GM19452 (cell line): ENCODE results near the gene ACAD10.
"Not testable (repeated sequence)": the region's sequence is repeated elsewhere in the genome, so short reads cannot be mapped to it uniquely, and the experiment has no call there.

Experiments
- ATAC-seq: cut with Tn5 transposase; IDR thresholded peaks from one replicate; pipeline ENCODE4 v1.9.1; 2021; ENCODE audit not compliant: unreplicated experiment

ACAD10 gene

DNA sequence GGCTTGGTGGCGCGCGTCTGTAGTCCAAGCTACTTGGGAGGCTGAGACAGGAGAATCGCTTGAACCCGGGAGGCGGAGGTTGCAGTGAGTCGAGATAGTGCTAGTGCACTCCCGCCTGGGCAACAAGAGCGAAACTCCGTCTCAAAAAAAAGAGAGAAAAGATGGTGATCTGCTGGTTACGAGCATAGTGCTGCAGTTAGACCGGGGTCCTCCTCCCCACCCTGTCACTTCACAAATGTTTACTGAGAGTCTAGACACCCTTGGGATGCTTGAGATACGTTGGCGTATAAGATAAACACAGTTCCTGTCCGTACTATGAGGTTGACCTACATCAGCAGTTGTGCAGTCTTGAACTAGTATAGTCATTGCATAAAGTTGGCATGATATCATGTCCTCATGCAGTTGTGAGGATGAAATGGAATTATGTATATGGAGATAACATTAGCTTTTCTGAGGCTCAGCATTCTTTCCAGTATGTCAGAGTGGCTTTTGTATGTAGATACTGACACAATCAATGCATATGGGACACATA is 787 bp downstream of the ACAD10 start:
- ATAC-seq: no peak

- no peak for ATAC-seq
These were observed 1.4 kb downstream of the ACAD10 start for GRCh38 chr12:111687255-111687654.

- ATAC-seq: no peak
These were observed 2.1 kb downstream of the ACAD10 start for GRCh38 chr12:111687952-111688351.

DNA sequence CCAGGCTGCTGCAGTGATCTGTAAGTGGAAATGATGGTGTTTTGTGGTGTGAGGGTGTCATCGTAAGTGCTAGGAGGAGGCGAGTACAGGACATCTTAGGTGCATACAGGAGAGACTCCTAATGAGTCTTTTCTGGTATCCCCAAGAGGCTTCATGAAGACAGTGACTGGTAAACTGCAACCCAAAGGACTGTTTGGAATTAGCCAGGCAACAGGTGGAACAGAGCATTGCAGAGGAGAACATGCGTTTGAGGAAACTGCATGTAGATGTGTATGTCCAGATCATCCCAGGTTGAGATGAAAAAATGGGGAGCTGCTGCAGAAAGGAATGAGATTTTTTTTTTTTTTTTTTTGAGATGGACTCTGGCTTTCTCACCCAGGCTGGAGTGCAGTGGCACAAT is 5.4 kb downstream of the ACAD10 start:
- no peak for ATAC-seq

DNA sequence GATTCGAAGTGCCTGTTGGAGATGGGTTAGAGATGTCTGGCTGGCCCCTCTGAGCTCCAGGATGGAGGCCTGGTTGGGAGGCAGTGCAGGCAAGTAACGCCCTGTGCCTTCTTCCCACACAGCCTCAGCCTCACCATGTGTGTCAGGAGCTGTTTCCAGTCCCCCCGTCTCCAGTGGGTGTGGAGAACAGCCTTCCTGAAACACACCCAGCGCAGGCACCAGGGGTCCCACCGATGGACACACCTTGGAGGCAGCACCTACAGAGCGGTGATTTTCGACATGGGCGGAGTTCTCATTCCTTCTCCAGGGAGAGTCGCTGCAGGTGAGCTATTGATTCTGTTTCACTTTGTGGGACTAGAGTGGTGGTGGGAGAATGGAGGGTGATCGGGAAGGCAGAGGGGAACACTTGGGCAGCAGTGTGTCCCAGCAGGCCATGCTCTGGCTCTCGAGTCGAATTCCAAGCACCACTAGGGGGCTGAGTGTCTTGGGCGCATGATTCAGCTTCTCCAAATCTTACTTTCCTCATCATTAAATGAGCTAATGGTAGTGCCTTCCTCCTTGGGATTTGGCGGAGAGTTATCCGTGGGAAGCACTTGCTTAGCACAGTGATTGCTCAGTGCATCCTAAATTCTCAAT is 6.8 kb downstream of the ACAD10 start:
- no peak for ATAC-seq

DNA sequence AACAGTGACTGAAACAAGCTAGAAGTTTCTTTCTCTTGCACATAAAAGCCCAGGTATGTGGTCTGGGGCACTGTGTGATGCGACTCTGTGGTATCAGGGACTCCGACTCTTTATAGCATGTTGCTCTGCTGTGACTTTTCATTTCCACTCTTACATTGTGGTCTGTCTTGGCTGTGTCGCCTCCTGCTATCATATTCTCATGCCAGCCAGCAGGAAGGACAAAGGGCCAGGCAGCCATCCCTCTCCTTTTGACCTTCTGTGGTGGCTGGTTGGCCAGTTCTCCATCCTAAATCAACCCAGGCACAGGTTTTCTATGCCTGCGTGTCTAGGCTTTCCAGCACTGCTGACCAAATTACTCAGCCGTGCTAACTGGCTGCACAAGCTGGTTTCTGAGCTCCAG is 8.0 kb downstream of the ACAD10 start:
- no peak for ATAC-seq

GRCh38 chr12:111699962-111700361 is 14.1 kb downstream of the ACAD10 start:
- ATAC-seq: no peak

DNA sequence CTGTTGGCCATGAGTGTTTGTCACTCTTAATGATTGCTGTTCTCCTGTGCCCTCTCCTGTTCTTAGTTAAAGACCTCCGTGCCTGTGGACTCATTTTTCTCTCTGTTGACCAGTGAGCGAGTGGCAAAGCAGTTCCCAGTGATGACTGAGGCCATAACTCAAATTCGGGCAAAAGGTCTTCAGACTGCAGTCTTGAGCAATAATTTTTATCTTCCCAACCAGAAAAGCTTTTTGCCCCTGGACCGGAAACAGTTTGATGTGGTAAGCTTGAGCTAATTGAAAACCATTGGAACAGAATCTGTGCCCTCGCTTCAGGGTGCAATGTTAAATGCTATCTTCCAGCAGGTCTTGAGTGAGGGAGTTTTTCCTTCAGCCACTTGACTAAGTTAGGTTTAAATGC is 19.8 kb downstream of the ACAD10 start:
- ATAC-seq: no peak

DNA sequence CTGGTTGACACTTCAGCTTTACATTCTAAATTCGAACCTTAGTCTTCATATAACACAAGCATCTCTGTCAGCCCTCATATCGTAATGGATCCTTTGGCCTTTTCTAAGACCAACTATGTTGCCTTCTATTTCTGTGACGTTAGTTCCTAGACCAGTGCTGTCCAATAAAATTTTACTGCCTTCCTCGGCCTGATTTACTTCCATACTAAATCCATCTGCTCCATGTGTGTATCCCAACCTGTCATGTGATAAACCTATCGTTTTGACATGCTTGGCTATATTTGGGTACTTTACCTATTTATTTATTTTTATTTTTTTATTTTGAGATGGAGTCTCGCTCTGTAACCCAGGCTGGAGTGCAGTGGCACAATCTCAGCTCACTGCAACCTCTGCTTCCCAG is 20.3 kb downstream of the ACAD10 start:
- ATAC-seq: no peak

GRCh38 chr12:111715279-111715678 is 29.4 kb downstream of the ACAD10 start:
- no peak for ATAC-seq

- not testable (repeated sequence) for ATAC-seq
These were observed 33.5 kb downstream of the ACAD10 start for GRCh38 chr12:111719316-111719715.

DNA sequence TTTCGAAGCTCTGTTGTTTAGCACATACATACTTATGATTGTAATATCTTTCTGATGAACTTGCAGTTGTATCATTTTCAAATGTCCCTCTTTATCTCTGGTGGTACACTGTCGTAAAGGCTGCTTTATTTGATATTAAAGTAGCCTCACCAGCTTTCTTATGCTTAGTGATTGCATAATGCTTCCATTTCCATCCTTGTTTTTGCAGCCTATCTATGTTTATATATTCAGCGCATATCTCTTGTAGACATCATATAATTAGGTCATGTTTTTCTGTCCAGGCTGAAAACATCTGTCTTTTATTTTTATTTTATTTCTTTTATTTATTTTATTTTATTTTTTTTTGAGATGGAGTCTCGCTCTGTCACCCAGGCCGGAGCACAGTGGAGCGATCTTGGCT is 34.6 kb downstream of the ACAD10 start:
- ATAC-seq: no peak

DNA sequence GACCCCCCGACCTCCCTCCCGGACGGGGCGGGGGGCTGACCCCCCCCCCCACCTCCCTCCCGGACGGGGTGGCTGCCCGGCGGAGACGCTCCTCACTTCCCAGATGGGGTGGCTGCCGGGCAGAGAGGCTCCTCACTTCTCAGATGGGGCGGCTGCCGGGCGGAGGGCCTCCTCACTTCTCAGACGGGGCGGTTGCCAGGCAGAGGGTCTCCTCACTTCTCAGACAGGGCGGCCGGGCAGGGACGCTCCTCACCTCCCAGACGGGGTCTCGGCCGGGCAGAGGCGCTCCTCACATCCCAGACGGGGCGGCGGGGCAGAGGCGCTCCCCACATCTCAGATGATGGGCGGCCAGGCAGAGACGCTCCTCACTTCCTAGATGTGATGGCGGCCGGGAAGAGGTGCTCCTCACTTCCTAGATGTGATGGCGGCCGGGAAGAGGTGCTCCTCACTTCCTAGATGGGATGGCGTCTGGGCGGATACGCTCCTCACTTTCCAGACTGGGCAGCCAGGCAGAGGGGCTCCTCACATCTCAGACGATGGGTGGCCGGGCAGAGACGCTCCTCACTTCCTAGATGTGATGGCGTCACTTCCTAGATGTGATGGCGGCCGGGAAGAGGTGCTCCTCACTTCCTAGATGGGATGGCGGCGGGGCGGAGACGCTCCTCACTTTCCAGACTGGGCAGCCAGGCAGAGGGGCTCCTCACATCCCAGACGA is 38.0 kb downstream of the ACAD10 start:
- not testable (repeated sequence) for ATAC-seq

DNA sequence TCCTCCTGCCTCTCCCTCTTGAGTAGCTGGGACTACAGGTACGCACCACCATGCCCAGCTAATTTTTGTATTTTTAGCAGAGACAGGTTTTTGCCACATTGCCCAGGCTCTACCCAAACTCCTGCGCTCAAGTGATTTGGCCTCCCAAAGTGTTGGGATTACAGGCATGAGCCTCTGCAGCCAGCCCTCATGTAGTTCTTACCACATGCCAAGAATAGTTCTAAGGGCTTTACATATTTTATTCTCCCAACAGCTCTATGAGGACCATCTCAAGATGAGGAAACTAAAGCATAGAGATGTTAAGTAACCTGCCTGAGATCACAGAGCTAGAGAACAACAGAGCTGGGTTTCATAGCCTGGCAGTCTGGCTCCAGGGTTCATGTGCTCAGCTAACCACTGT is 42.9 kb downstream of the ACAD10 start:
- no peak for ATAC-seq

GRCh38 chr12:111730420-111730819 is 44.6 kb downstream of the ACAD10 start:
- ATAC-seq: no peak

DNA sequence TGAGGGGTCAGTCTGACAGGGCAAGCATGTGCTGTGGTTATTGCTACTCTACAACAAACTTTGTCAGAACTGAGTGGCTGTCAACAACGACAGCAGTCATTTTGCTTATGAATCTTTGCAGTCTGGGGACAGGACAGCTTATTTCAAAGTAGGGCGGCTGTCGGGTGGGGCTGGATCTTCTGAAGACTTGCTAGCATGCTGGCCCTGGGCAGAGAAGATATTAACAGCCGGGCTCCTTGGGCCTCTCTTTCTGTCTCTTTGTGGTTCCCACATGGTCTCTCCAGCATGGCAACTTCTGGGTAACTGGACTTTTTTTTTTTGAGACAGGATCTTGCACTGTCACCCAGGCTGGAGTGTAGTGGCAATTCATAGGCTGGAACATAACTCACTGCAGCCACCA is 46.9 kb downstream of the ACAD10 start:
- no peak for ATAC-seq

DNA sequence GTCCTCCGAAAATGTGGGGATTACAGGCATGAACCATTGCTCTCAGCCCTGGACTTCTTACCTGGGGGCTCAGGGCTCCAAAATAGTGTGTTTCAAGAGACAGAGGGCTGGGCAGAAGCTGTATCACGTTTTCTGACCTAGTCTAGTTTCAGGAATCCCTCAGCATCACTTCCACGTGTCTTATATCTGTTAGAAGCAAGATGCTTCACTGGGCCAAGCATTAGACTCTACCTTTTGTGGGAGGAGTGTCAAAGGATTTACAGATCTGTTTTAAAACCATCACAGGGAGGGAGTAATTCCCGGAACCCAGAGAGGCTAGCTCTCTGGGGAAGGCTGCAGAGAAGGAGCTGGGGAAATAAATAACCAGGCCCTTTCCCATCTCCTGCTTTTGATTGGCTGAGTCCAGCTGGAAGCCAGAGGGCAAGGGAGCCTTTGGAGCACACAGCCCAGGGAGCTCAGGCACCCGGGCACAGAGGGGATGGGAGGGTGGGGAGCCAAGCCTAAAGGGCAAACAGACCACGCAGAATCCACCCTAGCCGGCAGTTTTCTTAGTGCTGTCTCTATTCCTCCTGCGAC is 47.6 kb downstream of the ACAD10 start:
- no peak for ATAC-seq

- not testable (repeated sequence) for ATAC-seq
These were observed 53.7 kb downstream of the ACAD10 start for GRCh38 chr12:111739524-111739923.

GRCh38 chr12:111741235-111741812 is 55.5 kb downstream of the ACAD10 start:
- ATAC-seq: no peak

DNA sequence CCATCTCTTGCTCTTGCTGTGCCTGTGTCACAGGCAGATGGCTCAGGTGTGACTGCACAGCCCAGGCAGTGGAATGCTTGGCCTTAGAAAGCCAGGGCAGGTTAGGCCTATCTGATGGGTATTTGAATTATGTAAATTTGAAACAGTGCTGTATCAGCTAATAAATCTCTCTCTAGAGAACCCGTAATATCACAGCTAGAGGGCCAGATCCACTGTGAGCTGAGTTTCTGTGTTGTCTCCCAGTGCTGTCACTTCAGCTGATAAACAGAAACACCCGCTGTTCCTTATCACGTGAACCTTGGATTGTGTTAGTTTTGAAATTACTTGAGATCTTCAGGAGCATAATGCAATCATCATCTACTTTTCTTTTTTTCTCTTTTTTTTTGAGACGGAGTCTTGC is 59.4 kb downstream of the ACAD10 start:
- ATAC-seq: no peak

GRCh38 chr12:111747333-111747732 is 61.5 kb downstream of the ACAD10 start:
- ATAC-seq: no peak

DNA sequence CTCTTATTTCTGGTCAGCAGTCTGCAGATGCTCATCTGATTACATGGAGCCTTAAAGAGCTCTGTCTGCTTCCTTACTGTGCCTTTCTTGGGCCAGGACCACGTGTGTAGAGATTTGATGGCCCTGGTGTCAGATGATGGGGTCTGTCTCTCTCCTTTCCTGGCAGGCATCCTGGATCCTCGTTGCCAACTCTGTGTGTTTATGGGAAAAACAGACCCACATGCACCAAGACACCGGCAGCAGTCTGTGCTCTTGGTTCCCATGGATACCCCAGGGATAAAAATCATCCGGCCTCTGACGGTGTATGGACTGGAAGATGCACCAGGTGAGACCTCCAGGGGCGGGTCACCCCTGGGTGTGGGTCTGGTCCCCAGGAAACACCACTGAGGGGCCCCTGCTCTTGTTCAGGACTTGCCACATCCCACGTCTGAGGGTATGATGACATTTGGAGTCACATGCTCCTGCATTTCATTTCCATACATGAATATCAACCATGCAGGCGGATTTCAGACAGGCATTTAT is 62.4 kb downstream of the ACAD10 start:
- ATAC-seq: no peak
